HG03469 (cell line): ENCODE data around the gene CNTNAP2.
"Not testable (repeated sequence)": the region's sequence is repeated elsewhere in the genome, so short reads cannot be mapped to it uniquely, and the experiment has no call there.

Experiments
- ATAC-seq: cut with Tn5 transposase; IDR thresholded peaks from one replicate; pipeline ENCODE4 v1.9.1; 2021; ENCODE audit warnings: mild to moderate bottlenecking, moderate library complexity, moderate number of reproducible peaks; ENCODE audit not compliant: unreplicated experiment

Gene CNTNAP2

DNA sequence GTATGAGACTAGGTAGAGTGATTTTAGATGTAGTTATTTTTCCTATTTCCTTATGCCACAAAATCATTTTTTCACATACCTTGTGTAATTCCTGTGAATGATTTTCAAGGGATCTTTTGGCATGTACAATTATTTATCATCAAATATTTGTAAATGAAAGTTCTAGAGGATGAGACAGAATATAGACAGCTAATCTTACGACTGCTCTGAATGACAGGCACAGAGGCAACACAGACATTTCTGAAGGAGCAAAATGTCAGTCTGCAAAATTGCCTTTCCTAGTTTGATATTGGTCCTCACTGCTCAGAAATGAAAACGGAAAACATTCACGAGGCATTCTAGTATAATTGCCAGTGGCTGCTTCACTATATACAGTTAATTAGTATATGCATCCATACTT, 1663.3 kb downstream of the CNTNAP2 start:
- no peak for ATAC-seq

DNA sequence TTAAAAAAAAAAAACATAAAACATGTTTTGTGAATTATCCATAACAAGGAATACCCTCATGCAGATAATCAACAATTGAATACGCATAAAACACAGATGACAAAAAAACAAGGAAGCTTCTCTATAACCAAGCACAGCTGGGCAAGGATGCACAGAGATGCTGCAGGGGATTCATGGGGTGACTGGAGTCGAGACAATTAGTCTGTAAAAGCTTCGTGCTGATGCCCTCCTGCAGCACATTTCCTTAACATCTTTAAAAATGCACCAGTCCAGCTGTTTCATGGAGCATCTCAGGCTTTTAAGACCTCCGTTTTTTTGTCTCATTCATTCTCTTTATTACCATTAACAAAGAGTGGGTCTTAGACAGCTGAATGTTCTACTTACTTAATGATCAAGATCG, 1680.0 kb downstream of the CNTNAP2 start:
- ATAC-seq, result no peak

DNA sequence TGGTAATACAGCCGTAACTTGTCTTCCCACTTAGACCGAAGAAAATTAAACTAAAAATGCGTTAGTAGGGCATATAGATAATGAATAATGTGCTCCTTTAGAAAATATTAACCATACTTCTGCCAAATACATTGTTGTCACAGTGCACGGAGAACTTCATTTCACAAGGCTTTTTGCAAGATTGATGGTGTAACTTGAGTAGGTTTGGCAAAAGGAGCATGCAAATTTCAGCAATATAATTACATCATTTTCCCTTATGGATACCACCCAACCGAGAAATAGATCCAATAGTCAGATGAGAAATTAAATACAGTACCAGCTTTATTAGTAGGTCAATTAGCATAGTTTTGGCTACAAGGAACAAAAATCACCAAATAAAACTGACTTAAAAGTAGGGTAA, 1681.4 kb downstream of the CNTNAP2 start:
- ATAC-seq, result no peak

DNA sequence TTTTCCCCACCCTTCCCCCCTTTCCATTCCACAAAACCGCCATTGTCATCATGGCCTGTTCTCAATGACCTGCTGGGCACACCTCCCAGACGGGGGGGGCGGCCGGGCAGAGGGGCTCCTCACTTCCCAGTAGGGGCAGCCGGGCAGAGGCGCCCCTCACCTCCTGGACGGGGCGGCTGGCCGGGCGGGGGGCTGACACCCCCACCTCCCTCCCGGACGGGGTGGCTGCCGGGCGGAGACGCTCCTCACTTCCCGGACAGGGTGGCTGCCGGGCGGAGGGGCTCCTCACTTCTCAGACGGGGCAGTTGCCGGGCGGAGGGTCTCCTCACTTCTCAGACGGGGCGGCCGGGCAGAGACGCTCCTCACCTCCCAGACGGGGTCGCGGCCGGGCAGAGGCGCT, 1685.2 kb downstream of the CNTNAP2 start:
- not testable (repeated sequence) for ATAC-seq

DNA sequence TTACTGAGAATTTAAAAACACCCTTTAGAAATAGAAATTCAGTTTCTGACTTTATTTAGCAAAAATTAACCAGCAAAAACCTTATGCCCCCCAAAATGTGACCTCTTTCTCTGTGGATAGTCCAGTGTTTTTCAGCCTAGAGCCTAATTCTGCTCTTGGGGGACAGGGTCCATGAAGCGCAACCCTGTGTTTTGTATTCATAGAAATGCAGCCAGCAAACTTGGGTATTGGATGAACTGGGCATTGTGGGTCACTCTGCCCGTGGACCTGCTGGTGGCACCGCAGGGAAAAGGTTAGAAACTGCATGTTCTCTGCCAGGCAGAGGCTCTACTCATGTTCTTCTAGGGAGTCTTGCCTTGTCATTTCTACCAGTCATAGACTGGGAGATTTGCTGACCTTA, 1686.5 kb downstream of the CNTNAP2 start:
- no peak for ATAC-seq

DNA sequence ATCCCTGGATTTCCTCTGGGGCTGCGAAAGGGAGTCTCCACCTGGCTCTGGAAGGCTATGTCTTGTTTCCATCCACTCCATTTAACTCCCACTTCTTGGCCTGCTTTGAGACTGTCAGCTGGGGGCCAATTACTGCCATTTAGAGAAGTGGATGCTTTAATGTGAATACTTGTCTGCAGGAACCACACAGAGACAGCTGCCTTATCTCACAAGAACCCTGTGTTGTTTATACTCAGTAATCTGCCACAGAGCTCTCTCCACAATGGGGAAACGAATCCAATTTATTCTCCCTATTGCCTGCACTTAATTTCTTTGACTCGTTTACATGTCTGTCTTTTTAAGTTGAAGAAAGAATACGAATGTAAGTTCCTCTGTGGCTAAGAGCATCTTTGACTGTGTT, 1687.0 kb downstream of the CNTNAP2 start:
- ATAC-seq, result no peak

DNA sequence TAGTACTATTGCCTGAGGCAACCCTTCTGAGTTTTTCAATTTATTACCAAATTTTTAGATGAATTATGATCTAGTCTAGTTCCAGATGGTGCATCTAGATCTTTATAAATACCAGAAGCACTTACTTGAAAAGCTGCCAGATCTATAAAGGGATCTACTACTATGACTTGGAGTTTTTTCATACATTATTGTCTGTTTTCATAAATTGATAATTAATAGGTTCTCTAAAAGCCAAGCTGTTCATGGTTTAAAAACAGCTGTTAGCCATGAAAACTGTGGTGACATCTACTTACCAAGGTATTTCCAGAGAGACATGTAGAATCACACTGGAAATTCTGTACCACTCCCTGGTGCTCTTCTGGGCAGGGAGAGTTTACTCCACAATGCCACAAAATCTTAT, 1687.4 kb downstream of the CNTNAP2 start:
- ATAC-seq, result no peak

DNA sequence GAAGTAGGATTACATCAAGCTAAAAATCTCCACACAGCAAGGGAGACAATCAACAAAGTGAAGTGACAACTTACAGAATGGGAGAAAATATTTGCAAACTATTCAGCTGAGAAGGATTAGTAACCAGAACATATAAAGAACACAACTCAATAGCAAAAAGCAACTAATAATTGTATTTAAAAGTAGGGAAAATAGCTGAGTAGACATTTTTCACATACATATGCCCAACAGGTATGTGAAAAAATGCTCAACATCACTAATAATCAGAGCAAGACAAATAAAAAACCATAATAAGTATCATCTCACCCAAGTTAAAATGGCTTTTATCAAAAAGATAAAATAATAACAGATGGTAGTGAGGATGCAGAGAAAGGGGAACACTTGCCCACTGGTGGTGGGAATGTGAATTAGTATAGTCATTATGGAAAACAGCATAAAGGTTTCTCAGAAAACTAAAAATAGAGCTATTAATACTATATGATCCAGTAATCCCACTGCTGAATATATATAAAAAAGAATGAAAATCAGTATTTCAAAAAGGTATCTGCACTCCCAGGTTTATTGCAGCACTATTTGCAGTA, 1689.5 kb downstream of the CNTNAP2 start:
- ATAC-seq, result no peak

DNA sequence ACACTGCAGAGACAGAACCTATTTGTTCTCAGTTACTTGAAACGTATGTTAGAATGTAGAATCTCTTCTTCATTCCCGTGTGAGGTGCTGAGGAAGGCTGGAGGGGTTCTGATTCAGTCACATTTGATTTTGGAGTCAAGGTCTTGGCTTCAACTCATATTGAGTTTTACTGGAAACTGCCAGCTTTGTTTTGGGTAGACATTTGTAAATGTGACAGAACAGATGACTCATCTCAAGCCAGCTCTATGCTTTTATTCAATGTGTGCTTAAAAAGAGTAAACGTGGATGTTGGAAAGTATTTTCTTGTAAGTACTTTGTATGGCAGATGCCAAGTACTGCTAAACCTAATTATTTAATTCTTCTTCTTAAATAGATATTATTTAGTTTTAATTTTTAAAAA, 1693.2 kb downstream of the CNTNAP2 start:
- ATAC-seq, result no peak

DNA sequence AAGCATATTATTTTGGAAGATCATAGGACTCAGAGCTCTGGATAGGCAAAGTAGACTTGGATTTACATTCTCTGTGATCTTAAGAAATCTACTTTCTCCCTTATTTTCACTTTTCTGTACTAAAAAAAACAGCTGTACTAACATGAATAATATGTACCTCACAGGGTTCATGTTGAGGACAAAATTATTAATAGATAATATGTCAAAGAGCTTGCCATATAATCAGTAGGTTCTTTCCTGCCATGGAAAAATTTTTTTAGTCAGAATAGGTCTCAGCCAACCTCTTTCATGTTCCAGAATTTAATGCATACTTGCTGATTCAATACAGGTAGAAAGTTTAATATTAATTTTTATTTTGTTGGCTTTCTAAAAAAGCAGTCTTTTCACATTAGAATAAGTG, 1693.7 kb downstream of the CNTNAP2 start:
- ATAC-seq, result no peak

DNA sequence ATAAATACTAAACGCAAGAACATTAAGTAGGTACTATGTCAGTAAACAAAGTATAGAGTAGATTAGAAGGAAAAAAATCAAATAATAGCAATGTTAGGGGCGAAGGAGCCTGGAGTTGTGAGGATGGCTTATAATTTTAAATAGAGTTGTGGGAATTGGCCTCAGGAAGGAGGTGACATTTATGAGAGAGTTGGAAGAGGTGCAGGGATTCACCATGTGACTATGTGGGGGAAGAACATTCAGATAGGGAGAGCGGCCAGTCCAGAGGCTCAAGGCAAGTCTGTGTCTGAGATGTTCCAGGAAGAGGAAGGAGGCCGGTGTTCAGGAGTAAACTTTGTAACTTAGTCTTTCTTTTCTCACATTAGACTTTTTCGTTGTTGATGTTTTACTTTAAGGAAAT, 1695.3 kb downstream of the CNTNAP2 start:
- no peak for ATAC-seq

DNA sequence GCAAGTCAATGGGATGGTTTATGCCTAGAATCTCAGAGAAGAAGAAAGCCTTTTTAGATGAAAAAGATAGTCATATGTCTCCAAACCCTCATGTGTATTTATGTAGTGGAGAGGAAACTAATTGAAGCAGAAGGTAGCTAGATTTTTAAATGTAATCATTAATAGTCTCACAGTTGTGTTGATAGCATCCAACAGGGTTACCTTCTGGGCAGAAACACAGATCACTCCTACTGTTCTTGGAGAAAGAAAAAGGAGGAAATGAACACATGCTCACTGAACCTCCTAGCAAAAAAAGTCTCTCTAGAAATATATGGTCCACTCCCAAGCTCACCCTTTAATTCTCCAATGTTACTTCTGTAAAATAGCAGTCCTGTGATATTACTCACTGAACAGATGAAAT, 1696.7 kb downstream of the CNTNAP2 start:
- ATAC-seq, result no peak

DNA sequence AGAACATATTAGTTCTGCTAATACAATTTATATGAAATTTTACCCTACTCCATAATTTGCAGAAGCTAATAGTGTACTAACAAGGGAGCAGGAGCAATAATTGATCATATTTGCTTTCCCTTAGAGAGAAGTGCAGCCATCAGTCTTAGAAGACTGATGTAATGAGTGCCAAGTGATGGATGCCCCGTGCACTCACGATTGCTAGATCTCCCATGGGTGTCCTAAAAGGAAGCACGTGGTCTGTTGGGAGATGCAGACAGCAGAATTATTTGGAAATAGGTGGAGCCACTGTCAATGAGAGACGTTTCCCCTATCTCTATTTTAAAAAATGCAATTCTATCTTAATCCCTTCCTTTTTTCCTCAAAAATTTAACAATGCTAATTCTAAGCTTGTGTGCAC, 1701.7 kb downstream of the CNTNAP2 start:
- no peak for ATAC-seq

DNA sequence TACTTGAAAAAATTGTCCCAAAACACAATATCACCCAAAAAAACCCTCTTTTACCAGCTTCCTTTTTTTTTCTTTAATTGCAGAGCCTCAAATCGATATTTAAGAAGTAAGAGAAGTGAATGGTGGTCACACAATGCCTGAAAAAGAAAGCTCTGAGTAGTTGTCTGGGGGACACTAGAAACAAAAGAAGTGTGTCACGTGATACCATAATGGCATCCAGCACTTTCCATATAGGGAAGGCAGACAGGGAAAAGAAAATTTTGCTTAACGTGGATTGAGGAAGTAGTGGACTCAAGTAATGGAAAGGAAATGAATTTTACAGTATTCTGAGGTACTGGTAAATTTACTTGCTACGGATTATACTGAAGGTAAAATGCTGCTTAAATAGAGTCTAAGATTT, 1708.1 kb downstream of the CNTNAP2 start:
- ATAC-seq, result no peak

DNA sequence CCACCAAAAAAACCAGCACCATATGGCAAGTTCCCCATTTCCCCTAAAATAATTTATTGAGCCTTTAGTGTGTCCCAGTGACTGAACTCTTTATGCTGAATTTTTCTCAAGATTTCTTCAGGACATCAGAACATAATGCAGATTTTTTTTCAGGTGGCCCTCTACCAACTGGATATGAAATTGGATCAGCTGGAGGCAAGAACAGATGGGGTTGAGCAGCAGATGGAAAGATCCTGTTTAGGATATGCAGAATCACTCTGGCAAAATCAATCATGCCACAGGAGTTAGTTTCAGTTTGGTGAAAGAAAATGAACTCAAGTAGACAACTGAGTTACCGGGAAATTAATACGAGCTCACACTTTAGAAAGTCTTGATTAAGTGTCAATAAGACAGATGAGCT, 1712.4 kb downstream of the CNTNAP2 start:
- ATAC-seq, result no peak

DNA sequence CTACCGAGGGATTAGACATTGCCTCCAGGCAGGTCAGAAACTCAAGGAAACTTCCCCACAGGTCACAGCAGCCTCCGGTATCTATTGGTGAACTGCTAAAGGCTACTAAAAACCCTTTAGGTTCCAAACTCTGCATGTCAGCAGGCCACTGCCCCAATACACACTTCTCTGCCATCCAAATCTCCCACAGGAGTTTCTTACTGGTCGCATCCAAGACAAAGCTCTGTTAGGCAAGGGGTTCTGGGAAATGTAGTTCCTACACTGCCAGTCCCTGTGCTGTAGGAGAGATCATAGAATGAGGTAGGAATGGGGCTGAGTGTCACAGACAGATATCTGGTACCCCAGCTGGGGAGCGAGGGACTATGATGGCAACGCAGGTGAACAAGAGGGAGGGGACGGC, 1717.0 kb downstream of the CNTNAP2 start:
- no peak for ATAC-seq

DNA sequence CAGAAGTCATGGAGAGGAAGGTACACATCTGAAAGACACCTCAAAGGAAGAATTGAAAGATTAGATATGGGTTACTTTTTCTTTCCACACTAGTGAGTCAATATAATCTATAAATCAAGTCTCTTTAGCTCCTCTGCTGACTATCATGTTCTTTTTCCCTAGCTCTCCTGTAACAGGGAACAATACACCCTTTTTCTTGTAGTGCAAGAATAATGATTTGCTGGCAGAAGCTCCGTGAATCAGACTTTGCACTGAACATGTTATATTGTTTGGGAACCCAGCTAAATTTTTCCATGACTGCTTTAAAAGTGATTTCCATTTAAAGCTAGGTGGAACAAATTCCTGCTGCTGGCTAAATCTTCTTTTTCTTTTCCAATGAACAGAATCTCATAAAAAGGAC, 1717.4 kb downstream of the CNTNAP2 start:
- ATAC-seq, result no peak

DNA sequence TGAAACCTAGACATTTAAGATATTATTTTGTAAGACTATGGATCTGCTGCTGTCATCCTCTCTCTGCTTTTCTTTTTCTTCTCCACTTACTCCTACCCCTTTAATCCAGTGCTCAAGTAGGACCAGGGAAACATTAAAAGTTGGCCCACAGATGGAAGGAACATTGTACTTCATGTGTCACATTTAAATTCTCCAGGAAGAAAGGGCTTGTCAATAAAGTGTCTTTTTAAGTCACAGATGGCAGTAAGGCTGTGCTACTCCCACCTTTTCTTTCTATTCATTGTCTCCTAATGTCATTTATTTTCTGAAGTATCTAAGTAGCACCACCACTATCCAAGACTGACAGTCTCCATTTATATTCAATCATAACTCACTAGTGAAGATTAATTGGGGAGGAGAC, 1736.2 kb downstream of the CNTNAP2 start:
- no peak for ATAC-seq

DNA sequence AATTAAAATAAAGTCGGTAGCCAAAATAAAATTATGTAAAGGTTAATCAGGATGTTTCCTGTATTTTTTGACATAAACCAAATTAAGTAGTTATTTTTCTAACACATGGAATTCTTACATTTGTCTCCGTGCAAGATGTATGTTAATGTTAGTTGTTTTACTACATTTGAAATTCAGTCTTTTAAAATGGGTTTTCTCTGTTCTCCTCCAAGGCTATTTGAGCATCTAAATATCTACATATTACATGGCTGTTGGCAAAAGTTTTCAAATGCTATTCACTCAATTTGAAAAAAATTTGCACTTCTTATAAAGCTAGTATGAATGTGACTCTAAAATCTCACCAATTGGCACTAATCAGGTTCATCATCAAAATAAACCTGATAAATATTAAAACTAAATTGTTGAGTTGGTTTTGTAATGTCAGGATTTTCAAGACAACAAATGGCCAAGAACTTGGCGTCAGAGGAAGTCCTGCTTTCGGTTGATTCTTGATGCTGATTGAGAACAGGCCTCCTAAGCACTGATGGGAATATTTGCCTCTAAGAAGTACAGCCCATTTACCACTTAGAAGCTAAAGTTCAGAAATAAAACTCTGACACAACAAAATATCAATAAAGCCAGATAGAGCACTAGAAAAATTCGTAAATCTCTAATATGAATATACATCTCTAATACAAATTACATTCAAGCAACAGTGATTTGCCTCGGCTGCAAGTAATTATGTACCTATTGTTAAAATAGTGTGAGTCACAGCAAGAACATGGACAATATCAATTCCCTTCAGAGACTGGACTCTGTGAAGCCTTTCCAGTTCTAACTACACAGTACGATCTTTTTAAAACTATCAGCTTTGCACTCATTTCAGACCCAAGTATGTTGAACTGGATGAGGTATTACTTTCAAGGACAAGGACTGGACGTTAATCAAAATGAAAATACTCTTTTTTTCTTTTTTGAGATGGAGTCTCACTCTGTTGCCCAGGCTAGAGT, 1740.8 kb downstream of the CNTNAP2 start:
- no peak for ATAC-seq

DNA sequence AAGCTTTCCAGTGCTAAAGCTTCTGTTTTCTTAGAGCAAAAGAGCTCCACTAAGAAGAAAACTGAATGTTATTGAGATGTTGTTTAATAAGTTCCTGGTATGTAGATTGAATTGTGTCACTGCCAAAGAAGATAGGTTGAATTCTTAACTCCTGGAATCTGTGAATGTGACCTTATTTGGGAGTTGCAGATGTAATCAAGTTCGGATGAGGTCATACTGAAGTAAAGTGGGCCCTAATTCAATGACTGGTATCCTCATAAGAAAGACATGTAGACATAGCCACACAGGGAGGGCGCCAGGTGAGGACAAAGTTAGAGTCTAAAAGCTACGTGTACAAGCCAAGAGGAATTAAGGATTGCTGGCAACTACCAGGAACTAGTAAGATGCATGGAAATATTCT, 1741.8 kb downstream of the CNTNAP2 start:
- no peak for ATAC-seq

DNA sequence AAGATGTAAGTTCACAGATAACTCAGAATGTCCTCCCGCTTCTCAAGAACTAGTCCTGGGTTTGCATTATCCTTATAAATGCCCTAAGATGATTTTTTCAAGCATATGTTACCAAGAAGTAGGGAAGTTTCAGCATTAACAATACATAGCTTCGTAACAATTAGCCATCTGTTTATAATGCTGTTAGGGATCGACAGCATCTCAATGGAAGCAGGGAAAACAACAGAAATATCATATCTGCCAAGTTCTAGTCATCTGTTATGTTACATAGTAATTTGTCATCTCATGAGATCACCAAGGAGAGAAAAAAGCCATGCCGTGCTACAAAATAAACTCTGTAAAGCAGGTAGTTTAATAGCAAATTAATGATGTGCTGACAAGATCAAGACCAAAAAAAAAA, 1742.4 kb downstream of the CNTNAP2 start:
- ATAC-seq, result no peak

DNA sequence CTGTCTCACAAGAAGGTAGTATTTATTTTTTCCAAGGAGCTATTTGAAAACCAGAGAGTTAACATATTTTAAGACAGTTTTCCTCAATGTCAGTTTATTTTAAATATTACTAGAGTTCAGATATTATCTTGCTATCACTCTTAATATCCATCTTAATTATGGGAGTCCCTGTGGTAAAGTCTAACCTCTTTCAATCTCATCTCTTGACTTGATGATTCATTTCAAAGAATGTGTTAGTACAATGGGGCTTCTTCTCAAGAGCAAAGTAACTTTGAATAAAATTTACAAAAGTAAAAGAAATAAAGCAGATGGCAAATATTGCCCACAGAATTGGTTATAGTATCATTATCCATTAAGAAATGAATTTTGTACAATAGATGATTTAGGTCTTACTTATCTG, 1742.9 kb downstream of the CNTNAP2 start:
- no peak for ATAC-seq
